ENCODE measurements around the gene SH3RF3.

Gene SH3RF3

DNA sequence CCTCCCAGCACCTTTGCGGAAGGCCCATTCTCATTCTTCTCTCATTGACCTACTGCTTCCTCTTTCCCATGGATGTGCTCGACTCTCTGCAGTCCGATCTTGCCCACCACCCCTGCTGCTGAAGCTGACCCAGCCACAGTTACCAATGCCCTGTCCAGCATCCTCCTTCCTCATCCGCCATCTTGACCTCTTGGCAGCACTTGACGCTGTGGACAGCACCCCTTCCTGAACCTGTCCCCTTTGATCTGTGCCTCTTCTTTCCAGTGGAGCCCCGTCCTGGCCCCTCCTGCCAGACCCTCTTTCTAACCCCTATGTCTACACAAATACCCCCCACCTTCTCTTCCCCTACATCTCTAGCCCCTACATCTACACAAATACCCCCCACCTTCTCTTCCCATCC lies 275.7 kb downstream of the SH3RF3 start:
- no peak for DNase-seq

DNA sequence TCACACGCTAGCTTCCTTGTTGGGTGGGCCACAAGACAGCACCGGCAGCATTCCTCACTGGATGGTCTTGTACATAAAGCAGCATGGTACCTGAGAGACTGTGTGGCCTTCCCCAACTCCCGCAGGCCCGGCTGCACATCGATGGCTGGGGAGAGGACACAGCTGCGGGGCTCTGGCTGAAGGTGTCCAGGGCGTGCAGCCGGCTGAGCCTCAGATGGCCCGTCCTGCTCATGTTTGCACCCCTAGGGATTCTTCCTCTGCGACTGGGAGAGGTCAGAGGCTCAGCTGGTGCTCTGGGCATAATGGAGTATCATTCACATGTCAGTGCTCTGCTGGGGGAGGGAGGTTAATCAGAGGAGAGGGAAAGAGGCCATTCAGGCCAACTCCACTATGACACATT lies 276.9 kb downstream of the SH3RF3 start:
- DNase-seq, result no peak

DNA sequence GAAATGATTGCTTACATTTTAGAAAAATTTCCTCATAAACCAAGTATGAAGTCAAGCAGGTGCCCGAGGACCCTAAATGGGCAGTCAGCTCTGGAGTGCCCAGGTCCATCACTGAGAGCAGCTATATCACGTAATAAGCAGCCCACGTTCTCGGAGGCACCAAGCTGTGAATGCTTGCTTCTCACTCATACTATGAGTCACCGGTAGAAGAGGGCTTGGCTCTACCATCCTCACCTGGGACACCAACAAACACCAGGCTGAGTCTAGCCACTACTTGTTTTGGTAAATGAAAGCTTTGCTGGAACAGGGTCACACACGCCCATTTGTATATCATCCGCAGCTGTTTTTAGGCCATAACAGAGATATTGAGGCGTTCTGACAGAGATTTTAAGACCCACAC lies 277.3 kb downstream of the SH3RF3 start:
- DNase-seq, result no peak

DNA sequence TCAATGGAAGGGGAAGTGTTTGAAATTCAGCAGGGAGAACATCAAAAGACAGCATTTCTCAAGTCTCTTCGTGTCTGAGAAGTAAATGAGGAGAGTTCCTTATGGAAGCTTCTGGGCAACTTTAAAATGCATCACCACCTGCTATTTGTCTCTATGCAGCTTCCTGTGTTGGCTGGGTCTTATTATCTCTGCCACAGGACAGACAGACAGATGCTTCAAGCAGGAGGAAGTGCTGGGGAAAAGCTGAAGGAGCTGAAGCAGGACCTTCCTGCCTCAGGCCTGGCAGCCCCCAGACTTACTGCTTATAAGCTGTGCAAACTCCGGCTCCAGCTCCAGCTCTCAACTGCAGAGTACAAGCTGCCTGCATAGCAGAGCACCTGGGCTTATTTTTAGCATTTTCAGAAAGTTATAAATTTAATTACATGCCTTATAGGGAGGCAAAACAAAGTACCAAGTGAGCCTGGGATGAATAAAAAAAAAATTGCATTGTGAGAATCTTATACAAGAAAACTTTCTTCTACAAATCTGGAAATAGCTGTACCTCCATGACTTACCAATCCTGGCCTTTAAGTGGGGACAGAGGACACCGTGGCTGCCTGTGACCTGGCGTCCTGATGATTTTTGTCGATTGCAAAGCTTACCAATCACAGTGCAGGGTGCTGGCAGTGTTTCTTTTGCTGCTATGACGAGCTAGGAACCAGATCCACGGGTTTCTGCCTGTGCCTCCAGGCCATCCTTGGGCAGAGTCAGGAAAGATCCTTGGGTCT lies 278.5 kb downstream of the SH3RF3 start:
- DNase-seq, result no peak

DNA sequence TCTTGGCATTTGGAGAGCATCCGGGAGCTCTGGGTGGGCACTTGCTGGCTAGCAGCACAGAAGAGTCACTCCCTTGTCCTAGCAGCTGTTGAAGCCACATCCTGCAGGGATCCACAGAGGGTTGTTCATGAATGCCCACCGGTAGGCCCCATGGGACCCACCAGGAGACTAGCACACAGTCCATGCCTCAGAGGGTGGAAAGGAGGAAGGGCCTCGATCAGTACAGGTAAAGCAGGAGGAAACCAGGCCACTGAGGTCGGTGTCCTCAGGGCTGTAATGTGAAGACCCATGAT lies 279.0 kb downstream of the SH3RF3 start:
- DNase-seq, result no peak

DNA sequence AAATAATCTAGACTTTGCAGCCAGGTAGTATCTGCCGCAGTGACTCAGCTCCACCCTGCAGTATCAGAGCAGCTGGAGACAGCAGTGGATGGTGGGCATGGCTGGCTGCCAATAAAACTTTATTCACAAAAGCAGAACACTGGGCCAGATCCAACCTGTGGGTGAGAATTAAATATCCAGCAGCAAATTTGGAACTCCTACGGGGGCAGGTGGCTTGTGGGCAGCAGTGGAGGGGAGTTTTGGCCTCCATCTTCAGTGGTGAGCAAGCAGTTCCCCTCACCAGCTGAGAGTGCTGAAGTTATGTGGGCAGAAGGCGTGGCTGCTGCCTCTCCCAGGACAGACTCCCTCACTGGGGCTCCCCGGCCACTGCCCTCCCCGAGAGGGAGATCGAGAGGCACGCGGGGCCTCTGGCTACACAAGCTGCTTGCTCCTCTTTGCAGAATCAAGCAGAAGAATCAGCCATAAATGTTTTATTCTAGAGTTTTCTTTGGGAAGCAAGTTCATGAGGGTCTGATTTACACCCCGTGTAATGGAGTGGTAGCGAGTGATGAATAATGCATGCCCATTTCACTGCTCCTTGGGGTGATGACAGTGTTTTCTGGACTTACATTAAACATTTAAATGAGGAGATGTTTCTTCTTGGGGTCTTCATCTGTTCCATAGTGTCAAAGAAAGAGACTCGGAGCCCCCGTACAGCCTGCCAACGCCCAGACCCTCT lies 280.5 kb downstream of the SH3RF3 start:
- DNase-seq, result no peak

DNA sequence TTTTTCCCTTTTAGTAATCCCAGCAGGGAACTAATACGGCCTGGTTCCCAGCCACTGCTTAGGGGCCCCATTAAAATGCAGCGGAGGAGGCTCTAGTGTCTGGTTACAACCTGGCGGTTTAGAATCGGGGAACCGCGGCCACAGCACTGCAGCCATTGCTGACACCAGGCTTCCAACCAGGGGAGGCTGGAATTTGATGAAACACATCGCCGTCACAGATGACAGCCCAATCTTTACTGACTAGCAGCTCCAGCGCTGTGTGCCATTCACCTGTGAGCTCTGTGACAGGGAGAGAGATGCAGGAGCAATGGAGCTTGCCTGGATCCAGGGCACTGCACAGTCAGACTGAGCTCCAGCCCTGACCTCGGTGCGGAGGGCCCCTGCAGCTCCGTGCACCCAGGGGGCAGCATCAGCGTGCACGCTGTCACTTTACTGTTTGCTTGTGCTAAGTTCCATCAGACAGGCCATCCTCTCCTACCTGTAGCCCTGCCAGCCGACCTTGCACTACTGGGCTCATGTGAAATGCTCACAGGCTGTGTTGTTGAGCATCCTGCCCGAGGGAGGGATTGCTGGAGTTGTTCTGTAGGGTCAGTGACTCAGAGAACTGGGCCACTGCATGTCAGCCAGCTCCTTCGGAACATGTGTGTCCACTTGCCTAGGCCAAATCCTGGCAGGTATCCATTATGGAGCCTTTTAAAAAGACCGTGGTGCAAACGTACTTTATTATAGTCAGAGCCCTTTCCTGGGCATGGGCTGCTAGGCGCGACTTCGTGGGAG lies 281.2 kb downstream of the SH3RF3 start:
- no peak for DNase-seq

DNA sequence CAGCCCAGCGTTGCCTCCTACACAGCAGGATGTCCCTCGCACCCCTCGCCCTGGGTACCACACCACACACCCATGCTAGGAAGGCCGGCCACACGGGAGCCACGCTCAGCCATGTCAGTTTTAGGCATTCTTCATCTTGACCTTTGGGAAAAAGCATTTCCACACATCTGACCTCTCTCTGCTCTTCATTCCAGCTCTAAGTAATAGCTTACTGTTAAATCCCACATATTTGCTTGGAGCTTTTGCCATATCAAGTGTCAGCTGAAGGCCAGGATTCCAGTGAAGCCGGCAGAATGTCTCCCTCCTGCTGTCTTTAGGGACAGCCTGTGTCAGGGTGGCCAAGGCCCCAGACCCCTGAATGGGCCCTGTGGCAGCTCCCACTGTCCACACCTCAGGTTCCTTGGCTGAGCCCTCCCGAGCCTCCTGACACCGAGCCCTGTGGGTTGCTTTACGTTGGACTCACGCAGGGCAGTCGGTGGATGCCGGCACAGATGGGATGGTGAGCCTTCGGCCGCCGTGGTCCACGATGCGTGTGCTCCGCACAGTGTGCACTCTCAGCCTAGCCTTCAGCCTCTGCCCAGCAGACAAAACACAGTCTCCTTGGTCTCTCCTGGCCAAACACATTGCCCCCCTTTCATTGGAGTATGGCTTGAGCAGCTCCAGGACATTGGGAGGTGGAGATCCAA lies 282.8 kb downstream of the SH3RF3 start:
- no peak for DNase-seq

DNA sequence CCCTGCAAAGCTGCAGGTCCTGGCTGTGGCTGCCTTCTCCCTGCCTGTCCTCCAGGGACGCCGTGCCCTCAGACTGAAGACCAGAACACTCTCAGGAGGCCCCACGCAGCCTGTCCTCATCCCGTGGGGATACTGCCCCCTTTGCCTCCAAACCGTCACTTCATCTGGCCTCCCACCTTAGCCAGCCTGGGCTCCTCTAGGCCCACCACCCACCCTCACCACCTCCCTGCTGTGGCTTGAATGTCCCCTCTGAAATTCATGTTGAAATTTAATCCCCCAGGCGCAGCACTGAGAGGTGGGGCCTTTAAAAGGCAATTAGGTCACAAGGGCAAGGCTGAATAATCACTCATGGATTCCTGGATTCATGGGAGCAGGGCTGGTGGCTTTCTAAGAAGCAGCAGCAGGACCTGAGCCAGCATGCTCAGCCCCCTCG lies 286.6 kb downstream of the SH3RF3 start:
- no peak for DNase-seq

DNA sequence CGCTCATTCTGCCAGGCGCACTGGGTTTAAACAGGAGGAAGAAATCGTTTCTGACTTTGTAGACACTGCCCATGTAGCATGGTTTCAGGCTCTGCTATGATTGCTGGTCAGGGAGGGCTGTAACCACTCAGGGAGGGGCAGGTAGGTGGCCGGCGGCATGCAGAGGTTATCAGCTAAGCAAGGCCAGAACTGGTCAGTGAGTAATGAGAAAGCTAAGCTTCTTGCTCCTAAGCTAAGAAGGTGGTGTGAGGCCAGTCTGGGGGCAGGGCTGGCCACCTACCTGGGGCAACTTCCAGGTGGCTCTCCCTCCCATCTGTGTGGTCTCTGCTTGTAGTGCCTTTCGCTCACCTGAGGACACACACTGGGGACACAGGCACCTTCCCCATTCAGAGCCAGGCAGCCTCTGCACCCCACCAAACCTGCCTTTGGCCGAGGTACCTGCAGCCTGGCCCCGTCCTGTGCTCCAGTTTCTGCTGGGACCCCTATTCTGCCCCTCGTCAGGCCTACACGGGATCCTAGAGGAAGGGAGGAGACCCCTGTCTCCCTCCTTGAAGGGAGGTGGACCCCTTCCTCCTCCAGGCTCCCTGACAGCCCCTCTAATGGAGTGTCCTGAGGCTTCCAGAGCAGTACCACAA lies 288.8 kb downstream of the SH3RF3 start:
- DNase-seq, result no peak

DNA sequence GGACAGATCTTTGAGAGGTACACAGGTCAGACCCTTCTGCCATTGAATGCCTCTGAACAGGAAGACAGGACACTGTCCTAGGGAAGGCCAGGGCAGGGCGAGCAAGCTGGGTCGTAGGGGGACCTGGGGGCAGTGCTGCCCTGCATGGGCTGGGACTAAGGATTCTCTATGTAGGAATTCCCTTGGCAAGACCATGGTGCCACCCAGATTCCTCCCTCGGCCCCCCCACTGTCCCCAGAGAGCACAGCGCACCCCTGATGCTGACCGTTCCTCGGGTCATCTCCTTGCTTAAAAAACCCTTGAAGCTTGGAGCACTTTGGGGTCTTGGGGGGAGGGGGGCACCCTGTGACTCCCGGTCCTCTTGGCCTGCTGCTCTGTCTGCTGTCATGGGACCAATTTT lies 289.7 kb downstream of the SH3RF3 start:
- no peak for DNase-seq

DNA sequence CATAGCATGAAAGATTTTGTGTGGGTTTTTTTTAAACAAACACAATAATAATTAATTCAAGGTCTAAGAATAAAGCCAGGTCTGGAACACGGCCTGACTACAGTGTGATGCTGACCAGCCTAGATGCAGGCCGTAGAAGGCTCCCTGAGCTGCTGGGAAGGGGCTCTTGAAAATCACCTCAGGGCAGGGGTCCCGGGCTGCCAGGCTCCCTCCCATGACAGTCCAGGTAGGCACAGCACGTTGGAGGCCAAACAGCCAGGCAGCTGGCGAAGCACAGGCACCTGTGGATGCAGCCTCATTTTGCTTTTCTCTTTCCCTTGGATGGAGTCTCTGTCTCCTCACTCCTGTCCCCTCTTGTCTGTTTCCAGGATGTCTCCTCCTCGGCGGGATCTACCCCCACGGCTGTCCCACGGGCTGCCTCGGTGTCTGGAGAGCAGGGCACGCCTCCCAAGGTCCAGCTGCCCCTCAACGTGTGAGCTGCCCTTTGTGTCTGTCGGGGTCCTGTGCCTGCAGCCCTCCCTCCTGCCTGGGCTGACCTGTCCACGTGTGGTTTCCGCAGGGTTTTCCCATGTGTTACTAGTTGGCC lies 290.3 kb downstream of the SH3RF3 start:
- no peak for DNase-seq

DNA sequence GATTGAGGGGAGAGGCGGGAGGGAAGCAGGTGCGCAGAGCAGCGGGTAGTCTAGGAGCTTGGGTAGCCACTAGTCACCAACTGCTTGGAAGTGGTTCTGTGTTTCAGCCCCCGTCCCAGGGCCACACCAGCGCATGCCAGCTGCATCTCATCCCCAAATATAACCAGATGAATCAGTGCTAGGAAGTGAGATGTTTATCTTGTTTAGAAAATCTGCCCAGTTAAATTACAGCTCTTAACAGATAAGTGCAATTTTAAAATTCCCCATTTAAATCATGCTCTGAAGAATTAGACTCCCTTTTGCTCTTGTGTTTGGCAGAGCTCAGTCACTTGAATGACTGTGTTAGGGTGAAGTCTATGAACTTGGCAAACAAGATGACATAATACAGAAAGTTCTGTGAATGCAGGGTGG lies 291.0 kb downstream of the SH3RF3 start:
- DNase-seq, result no peak

DNA sequence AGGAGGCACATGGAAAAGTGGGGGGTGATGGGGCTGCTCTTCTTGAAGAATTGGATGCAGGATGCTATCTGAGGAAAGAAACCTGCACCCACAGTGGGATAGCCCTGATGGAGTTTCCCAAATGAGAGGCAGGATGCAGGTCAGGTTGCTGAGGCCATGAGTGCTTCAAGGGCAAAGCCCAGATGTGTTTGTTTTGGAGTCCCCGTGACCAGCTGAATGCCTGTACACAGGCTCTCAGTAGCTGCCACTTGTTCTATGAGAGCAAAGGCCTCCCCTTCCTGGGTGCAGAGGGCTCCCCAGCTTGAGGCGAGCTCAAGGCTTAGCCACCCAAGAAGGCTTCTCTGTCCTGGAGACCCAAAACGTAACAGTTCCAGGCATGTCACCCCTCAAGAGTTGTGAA lies 292.1 kb downstream of the SH3RF3 start:
- DNase-seq, result no peak

DNA sequence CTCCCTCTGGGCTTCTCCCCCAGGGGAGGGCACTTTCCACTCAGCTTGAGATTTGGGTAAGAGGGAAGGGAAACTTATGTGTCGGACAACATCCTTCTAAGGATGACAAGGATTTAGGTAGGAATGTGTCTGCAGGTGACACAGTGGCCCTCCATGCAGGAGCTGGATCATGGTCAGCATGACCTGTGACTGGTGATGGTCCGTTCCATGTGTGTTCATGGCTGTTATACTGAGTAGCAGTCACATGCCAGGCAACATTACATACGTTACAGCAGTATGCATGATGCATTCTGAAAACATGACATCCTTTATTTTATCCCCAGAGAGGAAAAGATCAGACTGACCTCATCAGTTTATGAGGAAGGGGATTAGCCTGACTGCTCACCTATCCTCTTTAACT lies 292.6 kb downstream of the SH3RF3 start:
- no peak for DNase-seq

DNA sequence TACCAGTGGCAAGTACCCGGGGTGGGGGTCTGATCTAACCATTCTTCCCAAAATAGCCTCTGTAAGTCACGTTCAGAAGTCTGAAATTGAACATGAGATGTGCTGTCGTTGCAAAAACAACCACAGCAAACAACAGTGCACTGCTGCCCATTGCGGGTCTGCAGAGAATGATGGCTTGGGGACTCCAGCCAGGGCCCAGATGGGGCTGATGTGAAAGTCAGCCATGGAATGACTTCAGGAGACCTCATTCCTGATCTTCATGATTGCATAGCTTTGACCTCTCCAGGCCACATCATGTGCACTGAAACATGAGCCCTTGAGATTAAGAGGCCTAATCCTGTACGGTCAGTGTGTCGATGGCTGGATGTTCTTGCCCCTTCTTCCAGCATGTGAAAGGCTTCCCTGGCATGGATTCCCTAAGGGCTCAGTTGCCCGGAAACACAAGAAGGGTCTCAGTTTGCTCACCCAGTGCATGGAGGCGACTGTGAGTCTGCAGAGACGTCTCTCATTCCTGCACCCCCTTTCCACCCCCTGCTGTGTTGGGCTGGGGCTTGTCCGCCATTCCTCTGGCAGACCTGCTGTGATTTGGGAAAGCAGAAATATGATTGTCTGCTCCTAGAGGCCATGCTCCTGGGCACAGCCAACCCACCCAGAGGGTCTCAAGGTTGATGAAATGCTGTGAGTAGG lies 293.2 kb downstream of the SH3RF3 start:
- DNase-seq, result no peak

DNA sequence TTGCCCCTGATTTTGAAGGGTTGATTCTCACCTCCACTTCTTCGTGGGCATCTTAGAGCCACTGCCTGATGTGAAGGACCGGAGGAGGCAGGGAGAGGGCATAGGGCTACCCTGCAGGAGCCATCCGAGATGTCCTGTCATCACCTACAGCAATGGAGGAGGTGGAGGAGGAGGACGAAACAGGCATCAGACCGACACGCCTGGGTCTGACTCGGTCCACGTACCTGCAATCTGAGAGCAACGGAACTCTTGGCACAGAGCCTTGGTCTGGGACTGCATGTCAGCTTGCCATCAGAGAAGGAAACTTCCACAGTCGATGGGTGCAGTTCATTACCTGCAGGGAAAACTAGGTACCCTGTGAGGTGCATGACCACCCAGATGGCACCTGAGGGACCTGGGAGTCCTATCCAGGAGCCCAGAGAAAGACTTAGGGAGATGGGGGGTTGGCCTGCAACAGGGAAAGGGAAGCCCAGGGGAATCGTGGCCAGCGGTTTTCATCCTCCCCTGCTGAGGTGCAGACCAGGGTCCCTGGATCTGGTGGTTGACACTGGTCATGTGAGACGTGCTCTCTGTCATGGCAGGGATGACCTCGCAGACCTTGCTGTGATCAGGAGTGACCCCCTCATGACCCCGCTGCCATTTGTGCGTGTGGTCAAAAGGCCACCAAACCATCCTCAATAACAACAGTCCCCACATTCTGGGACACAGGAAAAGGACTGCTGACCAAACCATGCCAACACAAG lies 293.9 kb downstream of the SH3RF3 start:
- DNase-seq, result no peak

DNA sequence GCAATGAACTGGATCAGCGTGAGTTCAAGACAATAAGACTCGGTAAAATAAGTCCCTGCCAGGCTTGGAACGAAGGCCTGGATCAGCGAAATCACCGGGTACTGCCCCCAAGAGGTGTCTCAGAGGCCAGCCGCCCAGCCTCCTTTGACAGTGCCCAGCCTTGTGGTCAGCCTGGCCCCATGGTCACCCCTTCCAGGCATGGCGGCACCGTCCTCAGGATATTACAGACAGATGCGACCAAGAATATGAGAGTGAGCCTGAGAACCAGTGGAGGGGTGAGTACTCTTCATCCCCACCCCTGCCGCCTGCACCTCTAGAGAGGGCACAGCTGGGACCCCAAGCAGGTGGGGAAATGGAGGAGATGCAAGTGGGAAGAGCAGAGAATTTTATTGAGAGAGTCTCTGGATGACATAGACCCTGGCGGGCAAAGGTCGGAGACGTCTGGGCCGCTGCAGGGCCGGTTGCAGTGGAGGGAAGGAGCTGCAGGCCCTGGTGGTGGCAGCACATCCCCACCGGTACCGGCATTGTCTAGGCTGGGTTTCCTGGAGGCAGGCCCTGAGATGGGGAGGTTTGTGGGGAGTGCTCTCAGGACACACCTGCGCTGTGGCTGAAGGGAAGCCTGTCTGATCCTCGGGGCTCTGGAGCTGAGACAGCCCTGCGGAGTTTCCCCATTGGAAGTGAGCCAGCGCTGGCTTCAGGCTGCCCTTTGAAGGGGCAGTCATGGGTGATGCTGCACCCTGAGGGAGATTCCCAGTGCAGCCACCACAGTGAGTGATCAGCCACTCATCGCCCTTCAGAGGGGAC lies 294.8 kb downstream of the SH3RF3 start:
- no peak for DNase-seq

DNA sequence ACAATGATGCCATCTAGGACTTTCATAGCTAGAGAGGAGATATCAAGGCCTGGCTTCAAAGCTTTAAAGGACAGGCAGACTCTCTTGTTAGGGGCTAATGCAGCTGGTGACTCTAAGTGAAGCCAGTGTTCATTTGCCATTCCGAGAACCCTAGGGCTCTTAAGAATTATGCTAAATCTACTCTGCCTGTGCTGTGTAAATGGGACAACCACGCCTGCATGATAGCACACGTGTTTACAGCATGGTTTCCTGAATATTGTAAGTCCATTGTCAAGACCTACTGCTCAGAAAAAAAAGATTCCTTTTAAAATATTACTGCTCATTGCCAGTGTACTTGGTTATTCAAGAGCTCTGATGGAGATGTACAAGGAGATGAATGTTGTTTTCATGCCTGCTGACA lies 296.4 kb downstream of the SH3RF3 start:
- DNase-seq, result no peak

DNA sequence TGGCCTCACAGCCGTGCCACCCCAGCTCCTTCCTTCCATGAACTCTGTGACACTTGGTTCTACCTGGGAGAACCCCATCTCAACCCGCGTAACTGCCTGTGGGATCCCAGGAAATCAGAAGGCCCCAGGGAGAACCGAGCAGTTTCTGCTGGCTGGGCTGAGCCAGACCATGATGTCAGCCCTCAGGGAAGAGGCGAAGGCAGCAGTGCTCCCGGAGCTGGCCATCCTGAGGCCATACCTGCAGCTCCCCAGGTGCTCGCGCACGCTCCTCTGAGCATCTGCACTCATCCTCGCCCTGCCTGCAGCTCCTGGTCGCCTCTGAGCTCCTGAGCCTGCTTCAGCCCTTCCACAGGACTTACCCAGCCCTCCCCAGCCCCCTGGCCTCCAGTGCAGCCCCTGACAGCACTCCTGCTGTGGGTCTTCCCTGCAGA lies 298.7 kb downstream of the SH3RF3 start:
- DNase-seq, result no peak

Data from CD4-positive, alpha-beta T cell treated with Interleukin-21 for 1 hour (primary cell).